Effector CD4-positive, alpha-beta T cell (primary cell): Measurements from ENCODE around the gene OLFM4.

ENCODE experiments used
- DNase-seq: peaks from one replicate; pipeline ENCODE4 v3.0.0-alpha.2; 2020

The OLFM4 gene

DNA sequence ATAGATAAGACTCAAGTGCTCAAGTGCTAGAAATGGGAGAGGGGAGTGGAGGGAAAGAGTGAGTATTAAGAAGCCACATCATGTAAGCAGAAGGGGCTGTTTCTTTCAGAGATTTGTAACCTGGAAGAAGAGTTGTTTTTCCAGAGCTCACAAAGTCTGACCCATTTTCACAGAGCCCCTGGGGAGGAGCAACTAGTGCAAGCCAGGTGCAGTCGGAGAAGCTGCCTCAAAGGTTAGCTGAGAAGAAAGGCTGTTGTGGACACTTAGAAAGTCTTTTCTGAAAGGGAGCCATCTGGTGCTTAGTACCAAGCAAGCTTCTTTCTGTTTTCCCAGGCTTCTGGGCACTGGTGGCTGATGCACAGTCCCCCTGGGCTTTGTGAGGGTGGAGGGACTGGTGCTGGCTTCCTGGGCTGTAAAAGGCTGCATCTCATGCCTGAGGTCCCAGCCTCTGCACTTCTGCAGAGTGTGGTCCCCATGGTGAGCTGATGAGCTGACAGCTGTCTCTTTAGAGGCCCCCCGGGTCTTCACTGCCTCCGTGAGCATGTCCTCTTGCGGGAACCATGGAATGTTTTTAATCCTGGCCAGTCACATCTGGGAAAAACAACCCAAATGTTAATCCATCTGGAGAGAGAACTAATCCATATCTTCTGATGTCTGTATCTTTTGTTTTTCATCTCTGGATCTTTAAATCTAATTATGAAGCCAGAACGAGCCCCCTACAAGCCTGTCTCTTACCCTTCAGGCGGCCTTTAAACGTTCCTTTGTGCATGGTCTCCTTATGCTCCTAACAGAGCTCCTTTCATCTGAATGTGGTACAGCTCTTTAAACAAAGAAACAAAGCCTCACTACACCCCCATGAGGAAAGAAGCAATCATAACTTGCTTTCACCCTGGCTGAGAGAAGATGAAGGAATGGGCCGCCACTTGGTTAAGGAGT, 40.2 kb downstream of the OLFM4 start:
- no peak for DNase-seq

DNA sequence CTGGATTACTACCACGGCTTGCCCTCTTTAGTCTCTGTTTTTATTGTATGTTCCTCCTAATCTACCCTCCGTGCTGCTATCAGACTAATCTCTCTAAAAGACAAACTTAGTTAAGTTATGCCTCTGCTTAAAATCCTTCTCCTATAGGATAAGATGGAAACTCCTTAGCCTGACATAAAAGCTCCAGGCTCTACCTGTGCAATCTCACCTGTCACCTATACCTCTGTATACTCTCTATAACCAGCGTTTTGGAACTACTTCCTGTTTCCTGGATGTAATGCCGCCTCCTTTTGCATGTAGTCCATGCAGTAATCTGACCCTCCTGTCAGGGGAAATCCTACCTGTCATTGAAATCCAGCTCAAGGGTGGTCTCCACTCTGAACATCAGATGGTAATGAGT, 41.2 kb downstream of the OLFM4 start:
- no peak for DNase-seq

DNA sequence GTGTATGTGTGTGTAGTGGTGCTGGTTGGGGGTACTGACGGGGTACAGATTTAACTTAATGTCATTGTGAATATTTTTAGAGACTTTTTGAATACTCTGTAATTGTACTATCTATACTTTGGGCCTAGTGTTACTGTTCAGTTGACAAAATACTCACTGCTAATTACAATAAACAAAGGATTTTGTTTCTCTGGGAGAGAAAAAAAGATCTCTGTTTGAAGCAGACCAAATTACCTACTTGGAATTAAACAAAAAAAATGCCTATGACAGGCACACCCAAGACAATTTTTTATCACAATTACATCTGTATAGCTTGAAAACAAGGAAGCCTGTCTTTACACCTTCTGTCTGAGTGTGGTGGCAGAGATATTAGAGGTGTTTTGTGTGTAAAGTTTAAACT, 45.1 kb downstream of the OLFM4 start:
- DNase-seq, result no peak

DNA sequence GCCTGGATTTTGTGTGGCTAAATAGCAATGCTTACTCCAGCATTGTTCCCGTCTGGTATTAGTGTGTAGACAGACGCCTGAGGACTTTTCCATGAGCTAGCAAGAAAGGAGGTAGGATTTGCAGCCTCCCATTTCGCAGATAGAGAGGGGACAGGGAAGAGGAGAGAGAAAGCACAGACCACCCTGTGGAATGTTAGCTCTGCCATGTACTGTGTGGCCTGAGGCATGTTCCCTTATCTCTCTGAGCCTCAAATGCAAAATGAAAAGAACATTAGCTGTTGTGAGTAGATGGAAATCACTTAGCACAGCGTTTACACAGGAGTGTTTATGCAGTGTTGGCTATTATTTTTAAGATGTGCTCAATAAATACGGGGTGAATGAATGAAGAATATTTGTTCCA, 45.5 kb downstream of the OLFM4 start:
- DNase-seq, result no peak

DNA sequence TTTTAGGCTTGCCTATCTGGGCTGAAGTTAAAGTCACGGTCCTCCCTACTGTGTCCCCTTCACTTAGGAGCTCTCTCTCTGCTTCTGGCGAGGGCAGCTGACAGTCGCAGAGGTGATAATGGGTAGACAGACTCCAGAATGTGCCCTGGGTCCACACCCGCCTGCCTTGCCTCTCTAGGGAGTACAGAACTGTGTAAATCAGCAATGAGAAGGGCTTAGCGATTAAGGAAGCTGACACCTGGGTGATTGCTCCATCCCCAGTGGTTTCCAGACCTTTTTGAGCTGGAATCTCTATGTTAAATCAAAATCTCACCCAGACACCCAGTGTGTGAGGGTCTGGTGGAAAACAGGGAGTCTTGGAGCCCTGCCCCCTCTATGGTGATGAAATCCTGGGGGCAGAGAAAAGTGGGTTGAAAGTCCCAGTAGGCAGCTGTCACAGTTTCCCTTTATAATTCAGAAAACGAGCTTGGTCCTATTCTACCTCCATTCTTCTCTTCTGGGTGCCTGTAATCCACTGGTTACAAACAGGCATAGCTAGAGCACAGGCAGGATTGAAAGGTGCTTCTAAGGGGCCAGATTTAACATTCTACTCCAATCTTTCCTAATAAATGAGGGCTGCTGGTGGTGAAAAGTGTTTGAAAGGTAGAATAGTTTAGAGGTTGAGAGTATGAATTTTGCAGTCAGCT, 46.9 kb downstream of the OLFM4 start:
- no peak for DNase-seq

DNA sequence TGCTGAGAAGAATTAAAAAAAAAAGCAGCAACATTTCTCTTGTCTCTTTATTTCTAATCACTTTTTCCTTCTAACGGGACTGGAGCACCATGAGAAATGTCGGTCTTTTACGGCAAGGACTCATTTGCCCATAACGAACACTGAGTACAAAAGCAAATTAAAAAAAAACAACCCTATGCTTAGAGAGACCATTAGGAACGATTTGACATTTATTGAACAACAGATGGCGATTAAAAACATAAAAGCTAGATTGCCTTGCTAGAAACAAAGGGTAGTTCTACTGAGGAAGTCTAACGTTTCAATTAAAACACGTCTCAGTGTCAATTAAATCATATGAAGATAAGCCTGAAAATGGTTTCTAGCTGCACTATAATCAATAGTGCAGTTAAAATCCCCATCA, 51.1 kb downstream of the OLFM4 start:
- no peak for DNase-seq

DNA sequence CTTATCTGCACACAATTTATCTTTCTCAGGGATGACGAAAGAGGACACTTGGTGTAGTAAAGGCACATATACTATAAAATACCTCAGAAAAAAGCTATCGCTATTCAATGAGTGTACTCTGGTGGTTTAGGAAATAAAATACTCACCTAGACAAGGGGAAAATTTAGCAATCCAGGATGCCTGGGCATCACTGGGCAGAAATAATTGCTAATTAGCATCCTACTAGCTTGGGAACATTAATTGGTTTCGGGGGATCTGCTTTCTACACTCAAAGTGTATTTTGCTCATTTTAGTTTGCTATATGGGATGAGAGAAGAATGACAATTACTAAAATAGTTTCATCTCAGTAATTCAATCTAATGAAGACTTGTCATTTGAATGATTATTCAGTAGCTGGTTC, 60.3 kb downstream of the OLFM4 start:
- DNase-seq, result no peak

DNA sequence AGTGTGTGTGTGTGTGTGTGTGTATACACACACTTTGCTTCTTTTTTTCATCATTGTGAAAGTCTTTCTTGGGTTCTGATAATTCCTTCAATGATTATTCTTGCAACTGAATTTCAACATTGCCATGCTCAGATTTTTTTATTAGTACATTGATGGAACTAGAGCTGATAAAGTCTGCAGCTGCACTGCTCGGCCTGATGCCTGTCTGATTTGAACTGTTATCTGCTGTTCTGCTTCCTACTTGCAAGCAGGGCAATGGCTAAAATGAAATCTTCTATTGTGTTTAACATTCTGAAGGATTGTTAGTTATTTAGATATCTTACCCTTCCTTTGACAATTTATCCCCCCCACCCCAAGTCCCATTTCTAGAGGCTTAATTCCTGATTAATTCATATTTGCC, 61.3 kb downstream of the OLFM4 start:
- DNase-seq, result no peak

DNA sequence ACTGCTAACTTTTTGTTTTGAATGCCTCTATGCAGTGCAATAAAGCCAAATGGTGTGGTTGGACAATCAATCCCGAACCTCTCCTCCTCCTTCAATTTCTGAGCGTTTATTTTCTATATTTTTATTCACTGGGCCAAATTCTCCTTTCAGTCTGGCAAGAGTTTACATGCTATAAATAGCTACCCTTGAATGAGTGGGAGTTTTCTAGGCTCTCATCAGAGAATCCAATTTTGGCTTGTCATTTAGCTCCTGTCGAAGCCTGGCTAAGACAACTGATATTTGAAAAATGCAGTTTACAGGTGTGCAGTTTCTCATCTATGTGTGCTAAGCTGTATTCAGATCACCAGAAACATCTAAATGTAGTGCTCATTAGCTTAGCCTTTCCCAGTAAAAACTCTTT, 61.8 kb downstream of the OLFM4 start:
- DNase-seq, result no peak

DNA sequence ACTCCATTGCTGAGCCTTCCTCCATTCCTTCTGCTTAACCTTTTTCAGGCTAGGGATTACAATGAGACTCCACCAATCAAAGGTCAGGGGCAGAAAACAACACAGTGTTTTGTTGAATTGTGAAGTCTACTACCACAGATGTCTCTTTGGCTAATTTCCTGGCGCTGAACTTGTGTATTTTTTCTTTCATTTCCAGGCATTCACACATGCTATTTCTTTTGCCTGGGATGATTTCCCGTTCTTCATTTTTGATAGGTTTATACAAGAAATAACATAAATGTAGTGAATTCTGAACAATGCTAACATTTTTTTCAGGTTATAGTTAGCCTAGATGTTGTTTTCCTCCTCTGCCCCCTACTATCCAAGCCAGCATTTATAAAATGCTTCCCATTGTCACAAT, 64.3 kb downstream of the OLFM4 start:
- DNase-seq, result no peak

DNA sequence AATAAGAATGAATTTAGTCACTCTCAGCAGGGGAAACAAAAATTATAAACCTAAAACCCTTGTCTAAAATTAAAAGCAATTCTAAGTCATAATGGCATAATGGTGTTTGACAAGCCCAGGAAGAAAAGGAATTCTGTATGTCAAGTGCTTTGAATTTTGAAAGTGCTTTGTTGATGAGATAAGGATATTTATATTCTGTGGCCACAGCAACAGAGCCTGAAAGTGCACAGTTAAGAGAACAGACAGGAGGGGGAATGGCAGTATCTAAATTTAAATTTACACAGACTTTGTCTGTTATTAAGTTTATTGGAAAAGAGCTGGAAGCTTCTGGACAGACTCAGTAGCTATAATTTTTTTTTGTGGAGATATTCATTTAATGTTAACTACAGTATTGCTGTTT, 69.8 kb downstream of the OLFM4 start:
- no peak for DNase-seq

DNA sequence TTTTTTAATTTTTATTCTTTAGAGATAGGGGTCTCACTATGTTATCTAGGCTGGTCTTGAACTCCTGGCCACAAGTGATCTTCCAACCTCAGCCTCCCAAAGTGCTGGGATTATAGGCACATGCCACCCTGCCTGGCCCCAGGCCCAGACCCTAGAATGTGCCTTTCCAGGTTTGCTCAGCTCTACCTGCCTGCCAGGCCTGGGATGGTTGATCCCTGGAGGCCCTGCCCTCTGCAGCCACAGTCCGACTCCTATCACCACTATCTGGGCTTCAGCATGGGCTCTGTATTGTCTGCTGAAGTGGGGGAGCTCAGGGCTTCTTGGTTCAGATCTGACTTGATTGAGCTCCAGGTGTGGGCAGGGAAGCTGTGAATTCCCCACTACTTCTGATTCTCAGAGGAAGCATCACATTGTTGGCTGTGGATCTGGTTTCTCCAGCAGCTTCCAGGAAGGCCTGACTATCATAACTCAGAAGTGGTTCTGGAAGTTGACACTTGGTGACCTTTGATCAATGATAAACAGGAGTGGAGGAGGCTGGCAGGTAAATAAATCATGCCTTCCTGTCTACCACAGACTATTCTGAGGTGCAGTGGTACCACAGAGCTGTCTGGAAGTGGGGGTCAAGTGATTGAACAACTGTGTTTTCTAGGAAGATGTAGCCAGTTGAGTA, 71.9 kb downstream of the OLFM4 start:
- DNase-seq, result no peak
